Measurements from ENCODE around the gene AGA. TPM values are rescaled to one million over a fixed set of nuclear protein-coding genes. Genes with fewer than 3 reads are reported as not detected.

The AGA gene
- total and polyA plus RNA-seq, 2 of the 13 experiments (the other 11 are each of a cell fraction or from before 2014, with no cell fraction given): 21.9 to 22.3 TPM

GRCh38 chr4:177441061-177441802 lies 1.0 kb downstream of the AGA start (continued):
- TF ChIP-seq ZNF710 (CRISPR knock-in tag; IDR thresholded peaks at IDR 0.05; ENCODE audit: borderline replicate concordance) (0 out of 2 replicates have a peak, but pooled peaks have one; percentile 19), TGIF2 (CRISPR knock-in tag; IDR thresholded peaks at IDR 0.05) (peak; percentile 4; the same call in 1 of the 2 replicates), ZNF362 (CRISPR knock-in tag; IDR thresholded peaks at IDR 0.05; ENCODE audit: borderline replicate concordance) (no peak), ZNF263 (CRISPR knock-in tag; IDR thresholded peaks at IDR 0.05) (no peak)

GRCh38 chr4:177436456-177436855 lies 5.8 kb downstream of the AGA start:
- WGBS (ENCODE audit: low lambda C conversion rate): 92% methylated on average over 6 of the region's 7 CpGs
- Histone ChIP-seq H3K4me3 (replicated peaks in 1 of 3; ENCODE audit: insufficient read depth in 1 of 3, low read depth in 2 of 3, low read length in 3 of 3) (no peak overlapping the region), H4K20me1 (ENCODE audit: insufficient read depth, low read length) (no peaks in the 10 kb centered on the region), H2AFZ (ENCODE audit: low read length) (no peak overlapping the region), H3K9me3 (ENCODE audit: low read length) (no peaks in the 10 kb centered on the region), H3K4me2 (ENCODE audit: low read depth, low read length) (no peak overlapping the region), H3K27ac (ENCODE audit: extremely low read length, insufficient read depth, low read length) (no peak overlapping the region), H3K9ac (ENCODE audit: insufficient read depth, low read depth, low read length) (no peak overlapping the region), H3K36me3 (replicated peaks in 1 of 2; ENCODE audit: control insufficient read depth in 1 of 2, insufficient read depth in 2 of 2, low read length in 2 of 2) (0 out of 5 replicates have a peak, but pooled peaks cover 0 to 3% of the 10 kb centered on the region in 2 experiments), H3K79me2 (ENCODE audit: insufficient read depth, low read length) (no peaks in the 10 kb centered on the region), H3K27me3 (ENCODE audit: control insufficient read depth in 1 of 2, insufficient read depth in 2 of 2, low read length in 2 of 2) (no peaks in the 10 kb centered on the region), H3K4me1 (ENCODE audit: insufficient read depth, low read length) (peaks cover 10% of the 10 kb centered on the region)
- intact Hi-C loops (cut with micrococcal nuclease; ENCODE audit: unreplicated experiment): no loop called here
- FAIRE-seq (no peak), DNase-seq (ENCODE audit: low spot score) (no peak), ATAC-seq (no peak)
- POLR2A ChIA-PET: no interaction called here
- CTCF ChIA-PET (ENCODE audit: low intra/inter-chr PET ratio, low total read pairs): no interaction called here
- in situ Hi-C loops (cut with HindIII; ENCODE audit: extremely low pct_ligation_motif_present, low pct_unique_long_range_greater_than_20kb): no loop called here
- BruUV-seq (replicated peaks): no TSS peak
- TF ChIP-seq ATF4 (CRISPR knock-in tag; IDR thresholded peaks at IDR 0.05): no peak
- no peak for TF ChIP-seq ZNF576 (CRISPR knock-in tag; IDR thresholded peaks at IDR 0.05)
- no peak for TF ChIP-seq BHLHE40 (IDR thresholded peaks at IDR 0.05; ENCODE audit: low read length)
- TF ChIP-seq NCOA2 (CRISPR knock-in tag; IDR thresholded peaks at IDR 0.05): no peak
- no peak for TF ChIP-seq PRPF4 (IDR thresholded peaks at IDR 0.05; ENCODE audit: low read depth, low read length, poor library complexity, severe bottlenecking)
- no peak for TF ChIP-seq SIN3A (IDR thresholded peaks at IDR 0.05; ENCODE audit: borderline replicate concordance, low read depth, low read length)
- TF ChIP-seq MED13 (CRISPR knock-in tag; IDR thresholded peaks at IDR 0.05): no peak
- no peak for TF ChIP-seq PHF20 (CRISPR knock-in tag; IDR thresholded peaks at IDR 0.05)
- no peak for TF ChIP-seq NONO (IDR thresholded peaks at IDR 0.05)
- TF ChIP-seq NONO (CRISPR knock-in tag; conservative IDR thresholded peaks at IDR 0.05): no peak
- no peak for TF ChIP-seq CBX5 (CRISPR knock-in tag; IDR thresholded peaks at IDR 0.05; ENCODE audit: borderline replicate concordance)
- no peak for TF ChIP-seq RNF219 (CRISPR knock-in tag; IDR thresholded peaks at IDR 0.05)

Data from HepG2 (cell line).